Uterus (tissue), 4 donors: Measurements from ENCODE around the gene PHF13. TPM values are rescaled to one million over a fixed set of nuclear protein-coding genes. Genes with fewer than 3 reads are reported as not detected.

ENCODE experiments used
- DNase-seq, 2 donors: peaks; one replicate each; pipeline ENCODE4 v3.0.0-alpha.2; 2019 to 2020
- H3K27ac ChIP-seq, 2 donors: fragments of 200-600 bp; sonication (generic); 1 replicate in 1 of 2; 2 replicates in 1 of 2; pipeline ENCODE4 v1.5.1; 2016 to 2018
- H3K27me3 ChIP-seq, 2 donors: fragments of 200-600 bp; sonication (generic); one replicate each; pipeline ENCODE4 v1.5.1; 2018 to 2019; ENCODE audit warnings: control low read depth in 1 of 2
- H3K36me3 ChIP-seq, 2 donors: fragments of 200-600 bp; sonication (generic); one replicate each; pipeline ENCODE4 v1.5.1; 2019; ENCODE audit warnings: control low read depth in 1 of 2
- H3K4me1 ChIP-seq, 2 donors: fragments of 200-600 bp; sonication (generic); one replicate each; pipeline ENCODE4 v1.5.1; 2018 to 2019; ENCODE audit warnings: control low read depth in 1 of 2
- H3K4me3 ChIP-seq, 2 donors: fragments of 200-600 bp; sonication (generic); 1 replicate in 1 of 2; 2 replicates in 1 of 2; pipeline ENCODE4 v1.5.1; 2018 to 2019; ENCODE audit warnings: mild to moderate bottlenecking in 1 of 2
- H3K9me3 ChIP-seq, 2 donors: fragments of 200-600 bp; sonication (generic); one replicate each; pipeline ENCODE4 v1.5.1; 2019; ENCODE audit warnings: control low read depth in 1 of 2
- POLR2A ChIP-seq, 2 donors: fragments of 450-650 bp; IDR thresholded peaks; one replicate each; pipeline ENCODE4 v1.6.1; 2016; ENCODE audit warnings: antibody characterized with exemption in 2 of 2, mild to moderate bottlenecking in 1 of 2, moderate library complexity in 1 of 2
- intact Hi-C: fragments of 100-400 bp; cut with DNase I; formaldehyde crosslinking; loops from one replicate; pipeline ENCODE4 v1.15.1; 2023; ENCODE audit warnings: low total_unique reads
- total RNA-seq, 4 donors: library from RNA; depleted of rRNA in 3 of 4; stranded (reverse); fragments of >200 nt in 3 of 4; gene quantifications; one replicate each; pipeline versions ENCODE4 v1.1.0 to v1.2.4, GENCODE V29; 2014 to 2023
- TF ChIP-seq, protein P1 (sequence below), 4 experiments: fragments of 200-600 bp in 2 of 4; fragments of 450-650 bp in 2 of 4; sonication (generic) in 2 of 4; IDR thresholded peaks; one replicate each; pipeline ENCODE4 v1.5.1; 2016 to 2019; ENCODE audit warnings: antibody characterized with exemption in 4 of 4, mild to moderate bottlenecking in 2 of 4, moderate library complexity in 1 of 4
- donor health status: DM: yes; HTN: yes; CAD: no.

PHF13 gene
- total RNA-seq, 4 donors from 2014 or later: 1.8 to 29.6 (median 15.0) TPM

DNA sequence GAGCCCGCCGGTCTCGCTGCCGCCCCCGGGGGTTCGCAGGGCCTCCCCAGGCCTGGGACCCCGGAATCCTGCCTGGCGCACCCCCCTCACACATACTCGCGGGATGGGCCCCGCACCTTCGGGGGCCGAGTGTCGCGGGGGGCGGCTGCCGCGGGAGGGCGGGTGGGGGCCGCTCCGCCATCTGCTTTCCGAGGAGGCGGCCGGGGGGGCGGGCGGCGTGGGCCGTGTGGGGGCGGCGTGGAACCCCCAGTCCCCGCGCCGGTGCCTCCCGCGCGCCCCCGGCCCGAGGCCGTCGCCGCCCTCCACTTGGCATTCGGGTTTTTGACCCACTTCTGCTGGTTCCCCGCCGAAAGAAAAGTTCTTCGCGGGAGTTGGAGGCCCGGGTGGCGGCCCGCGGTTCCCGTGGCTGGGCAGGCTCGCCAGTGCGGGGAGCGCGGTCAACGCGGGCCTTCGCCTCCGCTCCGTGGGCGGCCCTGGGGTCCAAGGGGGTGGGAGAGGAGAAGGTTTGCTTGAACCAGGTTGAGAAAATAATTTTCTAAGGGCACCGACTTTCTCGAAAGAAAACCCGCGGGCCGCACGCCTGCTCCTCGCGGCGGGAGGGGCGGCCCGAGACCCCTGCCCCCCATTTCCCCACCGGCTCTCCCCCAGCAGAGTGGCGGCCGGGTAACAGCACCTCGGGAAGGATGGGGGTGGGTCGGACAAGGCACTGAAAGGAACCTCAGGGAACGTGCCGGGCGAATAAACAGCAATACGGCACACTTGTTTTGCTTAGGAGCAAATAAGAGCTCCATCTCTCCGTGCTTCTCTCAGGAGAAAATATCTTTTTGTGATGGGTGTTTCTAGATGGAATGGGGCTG is 1.6 kb downstream of the PHF13 start:
- no peak for TF ChIP-seq POLR2A (IDR thresholded peaks at IDR 0.05)
- TF ChIP-seq, protein P1, sequence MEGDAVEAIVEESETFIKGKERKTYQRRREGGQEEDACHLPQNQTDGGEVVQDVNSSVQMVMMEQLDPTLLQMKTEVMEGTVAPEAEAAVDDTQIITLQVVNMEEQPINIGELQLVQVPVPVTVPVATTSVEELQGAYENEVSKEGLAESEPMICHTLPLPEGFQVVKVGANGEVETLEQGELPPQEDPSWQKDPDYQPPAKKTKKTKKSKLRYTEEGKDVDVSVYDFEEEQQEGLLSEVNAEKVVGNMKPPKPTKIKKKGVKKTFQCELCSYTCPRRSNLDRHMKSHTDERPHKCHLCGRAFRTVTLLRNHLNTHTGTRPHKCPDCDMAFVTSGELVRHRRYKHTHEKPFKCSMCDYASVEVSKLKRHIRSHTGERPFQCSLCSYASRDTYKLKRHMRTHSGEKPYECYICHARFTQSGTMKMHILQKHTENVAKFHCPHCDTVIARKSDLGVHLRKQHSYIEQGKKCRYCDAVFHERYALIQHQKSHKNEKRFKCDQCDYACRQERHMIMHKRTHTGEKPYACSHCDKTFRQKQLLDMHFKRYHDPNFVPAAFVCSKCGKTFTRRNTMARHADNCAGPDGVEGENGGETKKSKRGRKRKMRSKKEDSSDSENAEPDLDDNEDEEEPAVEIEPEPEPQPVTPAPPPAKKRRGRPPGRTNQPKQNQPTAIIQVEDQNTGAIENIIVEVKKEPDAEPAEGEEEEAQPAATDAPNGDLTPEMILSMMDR (IDR thresholded peaks at IDR 0.05): no peak
- intact Hi-C loops: no loop called here
- no peaks in the 10 kb centered on the region for H3K4me1 ChIP-seq
- DNase-seq: peak in 1 of 2 donors; percentile 43
- H3K27ac ChIP-seq: peak overlapping the region; percentile 85 to 96
- no peaks in the 10 kb centered on the region for H3K27me3 ChIP-seq
- H3K9me3 ChIP-seq: no peaks in the 10 kb centered on the region
- peak overlapping the region; percentile 66 to 89 for H3K4me3 ChIP-seq
- H3K36me3 ChIP-seq: no peaks in the 10 kb centered on the region

DNA sequence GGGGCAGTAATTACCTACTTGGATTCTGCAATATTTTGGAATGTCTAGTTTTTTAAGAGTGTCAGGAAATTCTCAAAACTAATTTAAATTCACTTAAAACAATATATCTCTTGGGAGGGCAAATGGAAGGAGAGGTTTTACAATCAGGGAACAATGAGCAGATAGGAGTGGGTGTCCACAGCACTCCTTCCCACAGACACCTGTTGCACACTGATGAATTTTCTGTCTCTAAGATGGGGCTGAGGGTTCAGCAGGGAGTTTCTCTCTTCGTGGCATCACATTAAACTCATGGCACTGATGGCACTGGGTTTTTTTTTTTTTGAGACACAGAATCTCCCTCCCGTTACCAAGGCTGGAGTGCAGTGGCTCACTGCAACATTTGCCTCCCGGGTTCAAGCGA is 5.5 kb downstream of the PHF13 start:
- no peaks in the 10 kb centered on the region for H3K9me3 ChIP-seq
- no peak overlapping the region for H3K4me3 ChIP-seq
- intact Hi-C loops: no loop called here
- no peak overlapping the region for H3K27ac ChIP-seq
- H3K36me3 ChIP-seq: no peaks in the 10 kb centered on the region
- H3K27me3 ChIP-seq: no peaks in the 10 kb centered on the region
- DNase-seq: no peak
- TF ChIP-seq POLR2A (IDR thresholded peaks at IDR 0.05): no peak
- TF ChIP-seq, protein P1 (IDR thresholded peaks at IDR 0.05): no peak
- no peaks in the 10 kb centered on the region for H3K4me1 ChIP-seq

DNA sequence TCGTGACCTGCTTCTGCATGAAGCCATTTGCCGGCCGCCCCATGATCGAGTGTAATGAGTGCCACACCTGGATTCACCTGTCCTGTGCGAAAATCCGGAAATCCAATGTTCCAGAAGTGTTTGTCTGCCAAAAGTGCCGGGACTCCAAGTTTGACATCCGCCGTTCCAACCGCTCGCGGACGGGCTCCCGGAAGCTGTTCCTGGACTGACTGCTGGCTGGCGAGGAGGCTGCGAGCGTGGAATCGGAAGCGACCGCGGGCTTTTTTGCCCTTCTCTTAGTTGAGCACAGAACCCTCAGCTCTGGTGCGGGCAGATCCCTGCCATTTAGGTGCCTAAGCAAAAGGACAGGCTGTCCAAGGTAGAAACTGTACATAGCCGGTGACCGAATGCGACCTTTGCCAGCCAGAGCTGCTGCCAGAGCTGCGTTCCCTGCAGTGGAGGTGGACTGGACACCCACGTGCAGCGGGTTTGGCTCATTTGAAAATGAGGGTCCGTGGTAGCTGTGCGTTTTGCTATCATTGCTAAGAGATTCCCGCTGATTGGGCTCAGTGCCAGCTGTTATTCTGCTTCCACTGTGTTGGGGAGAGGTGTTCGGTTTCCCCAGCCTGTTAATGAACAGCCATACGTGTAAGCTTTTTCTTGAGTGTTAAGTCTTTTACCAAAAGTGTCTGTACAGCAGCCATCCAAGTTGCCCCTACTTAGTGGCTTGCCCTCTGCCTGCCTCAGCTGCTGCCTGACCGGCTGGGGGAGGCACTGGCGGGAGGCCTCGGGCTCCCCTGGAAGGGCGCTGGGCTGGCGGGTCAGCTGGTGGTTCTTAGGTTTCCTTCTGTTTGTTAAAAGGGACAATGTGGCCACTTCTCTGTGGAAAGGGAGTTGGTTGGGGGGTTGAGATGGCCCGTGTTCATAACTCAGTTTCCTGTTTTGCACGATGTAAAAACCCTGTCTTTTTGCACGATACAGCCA is 8.2 kb downstream of the PHF13 start:
- intact Hi-C loops: no loop called here
- no peaks in the 10 kb centered on the region for H3K9me3 ChIP-seq
- H3K27ac ChIP-seq: peak overlapping the region; percentile 1 to 62
- no peak for TF ChIP-seq POLR2A (IDR thresholded peaks at IDR 0.05)
- TF ChIP-seq, protein P1 (IDR thresholded peaks at IDR 0.05): no peak
- no peaks in the 10 kb centered on the region for H3K36me3 ChIP-seq
- DNase-seq: no peak
- peaks cover 0 to 2% of the 10 kb centered on the region in 2 donors for H3K4me1 ChIP-seq
- H3K27me3 ChIP-seq: no peaks in the 10 kb centered on the region
- no peak overlapping the region for H3K4me3 ChIP-seq

- peaks cover 0 to 5% of the 10 kb centered on the region in 2 donors for H3K4me1 ChIP-seq
- H3K27ac ChIP-seq: peak overlapping the region; percentile 1 to 62
- TF ChIP-seq, protein P1 (IDR thresholded peaks at IDR 0.05): no peak
- TF ChIP-seq POLR2A (IDR thresholded peaks at IDR 0.05): no peak
- H3K27me3 ChIP-seq: no peaks in the 10 kb centered on the region
- H3K4me3 ChIP-seq: no peak overlapping the region
- intact Hi-C loops: no loop called here
- H3K9me3 ChIP-seq: no peaks in the 10 kb centered on the region
- H3K36me3 ChIP-seq: no peaks in the 10 kb centered on the region
- DNase-seq: no peak
These were observed 9.0 kb downstream of the PHF13 start for GRCh38 chr1:6622396-6623152.
